Right atrium auricular region (tissue), 2 donors: ENCODE results near the gene TMEM51. TPM values are rescaled to one million over a fixed set of nuclear protein-coding genes. Genes with fewer than 3 reads are reported as not detected.

Experiments
- DNase-seq: peaks from one replicate; pipeline ENCODE4 v3.0.0-alpha.2; 2019; ENCODE audit warnings: low spot score
- H3K27ac ChIP-seq, 2 donors: fragments of 200-600 bp; sonication (generic); 1 replicate in 1 of 2; 2 replicates in 1 of 2; pipeline ENCODE4 v1.5.1; 2016 to 2019
- H3K27me3 ChIP-seq, 2 donors: fragments of 200-600 bp; sonication (generic); one replicate each; pipeline versions ENCODE4 v1.5.1 to v1.6.0; 2017 to 2019
- H3K36me3 ChIP-seq: fragments of 200-600 bp; sonication (generic); one replicate; pipeline ENCODE4 v1.5.1; 2016
- H3K4me1 ChIP-seq, 2 donors: fragments of 200-600 bp; sonication (generic); one replicate each; pipeline versions ENCODE4 v1.5.1 to v1.6.0; 2017 to 2019
- H3K4me3 ChIP-seq, 2 donors: fragments of 200-600 bp; sonication (generic); 1 replicate in 1 of 2; 2 replicates in 1 of 2; pipeline ENCODE4 v1.5.1; 2017 to 2019; ENCODE audit warnings: mild to moderate bottlenecking in 1 of 2, moderate library complexity in 1 of 2
- H3K9me3 ChIP-seq, 2 donors: fragments of 200-600 bp; sonication (generic); one replicate each; pipeline ENCODE4 v1.5.1; 2019
- CTCF ChIP-seq, 2 donors: fragments of 200-600 bp; sonication (generic); IDR thresholded peaks; one replicate each; pipeline ENCODE4 v1.5.1; 2019; ENCODE audit warnings: antibody characterized with exemption in 2 of 2
- total RNA-seq, 2 donors: library from RNA; depleted of rRNA; stranded (reverse); fragments of >200 nt; gene quantifications; one replicate each; pipeline ENCODE4 v1.1.0, GENCODE V29; 2016

TMEM51 gene
- total RNA-seq, 2 donors from 2014 or later = 3.2 to 6.6 TPM

- TF ChIP-seq CTCF (IDR thresholded peaks at IDR 0.05) = no peak
- H3K27ac ChIP-seq = no peak overlapping the region
- H3K9me3 ChIP-seq = no peaks in the 10 kb centered on the region
- H3K36me3 ChIP-seq = no peaks in the 10 kb centered on the region
- no peaks in the 10 kb centered on the region for H3K27me3 ChIP-seq
- no peaks in the 10 kb centered on the region for H3K4me1 ChIP-seq
- no peak for DNase-seq
- H3K4me3 ChIP-seq = no peak overlapping the region
These were observed 42.5 kb downstream of the TMEM51 start for GRCh38 chr1:15196069-15196468.

- TF ChIP-seq CTCF (IDR thresholded peaks at IDR 0.05) = no peak
- Histone ChIP-seq H3K27me3 (no peaks in the 10 kb centered on the region), H3K4me3 (no peak overlapping the region), H3K9me3 (no peaks in the 10 kb centered on the region), H3K36me3 (no peaks in the 10 kb centered on the region), H3K4me1 (no peaks in the 10 kb centered on the region), H3K27ac (no peak overlapping the region)
- no peak for DNase-seq
These were observed 43.4 kb downstream of the TMEM51 start for GRCh38 chr1:15196807-15197530.

GRCh38 chr1:15197591-15198447 is 44.3 kb downstream of the TMEM51 start:
- Histone ChIP-seq H3K9me3 (no peaks in the 10 kb centered on the region), H3K4me1 (no peaks in the 10 kb centered on the region), H3K27me3 (no peaks in the 10 kb centered on the region), H3K36me3 (no peaks in the 10 kb centered on the region), H3K4me3 (no peak overlapping the region), H3K27ac (no peak overlapping the region)
- no peak for TF ChIP-seq CTCF (IDR thresholded peaks at IDR 0.05)
- no peak for DNase-seq

GRCh38 chr1:15198684-15199083 is 45.1 kb downstream of the TMEM51 start:
- H3K9me3 ChIP-seq = no peaks in the 10 kb centered on the region
- H3K27me3 ChIP-seq = no peaks in the 10 kb centered on the region
- H3K36me3 ChIP-seq = no peaks in the 10 kb centered on the region
- no peak overlapping the region for H3K27ac ChIP-seq
- DNase-seq = no peak
- no peak for TF ChIP-seq CTCF (IDR thresholded peaks at IDR 0.05)
- H3K4me3 ChIP-seq = no peak overlapping the region
- H3K4me1 ChIP-seq = no peaks in the 10 kb centered on the region

- H3K27me3 ChIP-seq = no peaks in the 10 kb centered on the region
- no peak overlapping the region for H3K4me3 ChIP-seq
- no peak for TF ChIP-seq CTCF (IDR thresholded peaks at IDR 0.05)
These were observed 47.7 kb downstream of the TMEM51 start for GRCh38 chr1:15201221-15201620.

More at GRCh38 chr1:15201221-15201620, 47.7 kb downstream of the TMEM51 start:
- Histone ChIP-seq H3K4me1 (no peaks in the 10 kb centered on the region), H3K27ac (no peak overlapping the region), H3K36me3 (no peaks in the 10 kb centered on the region), H3K9me3 (no peaks in the 10 kb centered on the region)
- no peak for DNase-seq
